OCI-LY3 (cell line): ENCODE results near the gene NES.

Experiments used
- H2AFZ ChIP-seq: fragments of 200-600, 300-600 bp; shearing (Covaris generic); 2 replicates; pipeline ENCODE4 v1.6.0; 2014; ENCODE audit warnings: antibody characterized with exemption, low read depth, low read length
- H3K27ac ChIP-seq: fragments of 200-600, 300-600 bp; sonication (generic); 2 replicates; pipeline ENCODE4 v1.5.1; 2014; ENCODE audit warnings: mild to moderate bottlenecking, low read length, moderate library complexity, mixed read lengths
- H3K27me3 ChIP-seq: fragments of 200-600, 300-600 bp; sonication (generic); 2 replicates; pipeline ENCODE4 v1.6.1; 2014; ENCODE audit warnings: low read depth, low read length, mixed read lengths
- H3K36me3 ChIP-seq: fragments of 200-600, 300-600 bp; sonication (generic); replicated peaks from 2 replicates; pipeline ENCODE3; 2014; ENCODE audit warnings: low read depth, low read length, mixed read lengths
- H3K4me1 ChIP-seq: fragments of 300-600, 200-600 bp; sonication (generic); 2 replicates; pipeline ENCODE4 v1.6.1; 2014; ENCODE audit warnings: low read length, mixed read lengths
- H3K4me2 ChIP-seq: fragments of 200-600, 300-600 bp; sonication (generic); 2 replicates; pipeline ENCODE4 v1.6.1; 2014; ENCODE audit warnings: low read length, mixed read lengths
- H3K4me3 ChIP-seq: fragments of 300-600, 200-600 bp; sonication (generic); 2 replicates; pipeline ENCODE4 v1.5.1; 2014; ENCODE audit warnings: antibody characterized with exemption, mild to moderate bottlenecking, low read length, moderate library complexity
- H3K79me2 ChIP-seq: fragments of 300-600, 200-600 bp; shearing (Covaris generic); 2 replicates; pipeline ENCODE4 v1.6.1; 2014; ENCODE audit warnings: mild to moderate bottlenecking, low read length, mixed read lengths
- H3K9ac ChIP-seq: fragments of 300-600, 200-600 bp; shearing (Covaris generic); 2 replicates; pipeline ENCODE4 v1.6.0; 2014; ENCODE audit warnings: mild to moderate bottlenecking, low read length, moderate library complexity
- H3K9me3 ChIP-seq: fragments of 200-600, 300-600 bp; shearing (Covaris generic); 2 replicates; pipeline ENCODE4 v1.6.1; 2014; ENCODE audit warnings: low read length, mixed read lengths; ENCODE audit not compliant: insufficient read depth
- H4K20me1 ChIP-seq: fragments of 200-600, 300-600 bp; sonication (generic); 2 replicates; pipeline ENCODE4 v1.6.1; 2016; ENCODE audit warnings: low read length, mixed read lengths; ENCODE audit not compliant: insufficient read depth
- EZH2phosphoT487 ChIP-seq: fragments of 200-600 bp; shearing (Covaris generic); IDR thresholded peaks from 2 replicates; pipeline ENCODE4 v1.6.1; 2018; ENCODE audit warnings: antibody characterized with exemption, mixed run types, low read depth
- TF ChIP-seq, protein P1 (sequence below): fragments of 200-600, 300-600 bp; sonication (generic); IDR thresholded peaks from 2 replicates; pipeline ENCODE4 v1.5.1; 2014; ENCODE audit warnings: antibody characterized with exemption, low read length, low read depth

NES gene

DNA sequence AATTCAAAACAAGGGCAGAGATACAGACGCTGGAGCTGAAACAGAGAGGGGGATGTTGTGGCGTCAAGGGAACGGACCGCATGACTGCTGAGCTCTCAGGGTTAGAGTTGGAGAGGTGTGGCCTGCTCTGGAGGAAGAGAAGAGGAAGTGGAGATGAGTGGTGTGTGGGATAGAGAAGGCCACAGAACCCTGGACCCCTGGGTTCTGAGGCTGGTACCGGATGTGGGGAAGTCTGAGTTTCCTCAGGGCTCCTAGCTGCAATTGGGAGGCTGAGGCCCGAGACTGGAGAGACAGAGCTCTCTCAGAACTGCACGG is 33.5 kb downstream of the NES start:
- Histone ChIP-seq H3K9me3 (no peaks in the 10 kb centered on the region), H3K36me3 (no peaks in the 10 kb centered on the region), H3K27me3 (peaks cover 51% of the 10 kb centered on the region), H3K4me3 (no peak overlapping the region), H3K27ac (no peak overlapping the region), H2AFZ (no peak overlapping the region), H4K20me1 (no peaks in the 10 kb centered on the region), H3K79me2 (no peaks in the 10 kb centered on the region), H3K4me2 (no peak overlapping the region), H3K9ac (no peak overlapping the region), H3K4me1 (no peaks in the 10 kb centered on the region)
- no peak for TF ChIP-seq EZH2phosphoT487
- TF ChIP-seq, protein P1, sequence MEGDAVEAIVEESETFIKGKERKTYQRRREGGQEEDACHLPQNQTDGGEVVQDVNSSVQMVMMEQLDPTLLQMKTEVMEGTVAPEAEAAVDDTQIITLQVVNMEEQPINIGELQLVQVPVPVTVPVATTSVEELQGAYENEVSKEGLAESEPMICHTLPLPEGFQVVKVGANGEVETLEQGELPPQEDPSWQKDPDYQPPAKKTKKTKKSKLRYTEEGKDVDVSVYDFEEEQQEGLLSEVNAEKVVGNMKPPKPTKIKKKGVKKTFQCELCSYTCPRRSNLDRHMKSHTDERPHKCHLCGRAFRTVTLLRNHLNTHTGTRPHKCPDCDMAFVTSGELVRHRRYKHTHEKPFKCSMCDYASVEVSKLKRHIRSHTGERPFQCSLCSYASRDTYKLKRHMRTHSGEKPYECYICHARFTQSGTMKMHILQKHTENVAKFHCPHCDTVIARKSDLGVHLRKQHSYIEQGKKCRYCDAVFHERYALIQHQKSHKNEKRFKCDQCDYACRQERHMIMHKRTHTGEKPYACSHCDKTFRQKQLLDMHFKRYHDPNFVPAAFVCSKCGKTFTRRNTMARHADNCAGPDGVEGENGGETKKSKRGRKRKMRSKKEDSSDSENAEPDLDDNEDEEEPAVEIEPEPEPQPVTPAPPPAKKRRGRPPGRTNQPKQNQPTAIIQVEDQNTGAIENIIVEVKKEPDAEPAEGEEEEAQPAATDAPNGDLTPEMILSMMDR: no peak

DNA sequence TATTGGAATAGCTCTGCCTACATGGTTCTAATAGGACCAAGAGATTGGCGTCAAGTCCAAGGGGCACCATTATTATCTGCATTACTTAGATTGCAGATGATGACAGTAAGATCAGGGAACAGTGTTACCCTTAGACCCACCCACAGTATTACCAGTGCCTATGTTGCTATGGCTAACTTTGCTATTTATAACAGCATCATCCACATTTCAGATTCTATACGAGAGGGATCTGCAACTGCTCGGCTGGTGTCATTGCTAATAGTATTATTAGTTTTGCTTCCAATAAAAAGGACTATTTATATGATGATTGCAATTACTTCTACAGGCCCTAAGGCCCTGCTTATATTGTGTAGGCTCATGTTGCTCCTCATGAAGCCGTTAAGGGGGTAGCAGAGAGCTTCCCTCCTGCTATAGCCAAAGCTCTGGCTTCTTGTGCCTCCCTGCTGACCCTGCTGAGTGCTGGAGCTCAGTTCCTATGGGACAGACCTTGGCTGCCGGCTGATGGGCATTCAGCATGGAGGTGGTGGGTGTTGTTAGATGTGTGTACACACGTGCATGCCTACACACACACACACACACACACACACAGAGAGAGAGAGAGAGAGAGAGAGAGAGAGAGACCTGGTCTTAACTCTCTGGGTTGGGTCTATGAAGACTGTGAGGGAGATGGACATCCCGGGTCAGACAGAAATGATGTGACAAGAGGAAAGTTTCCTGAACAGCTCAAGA is 34.0 kb downstream of the NES start:
- Histone ChIP-seq H3K4me3 (no peak overlapping the region), H3K4me1 (no peaks in the 10 kb centered on the region), H3K36me3 (no peaks in the 10 kb centered on the region), H3K79me2 (no peaks in the 10 kb centered on the region), H2AFZ (no peak overlapping the region), H3K9ac (no peak overlapping the region), H3K9me3 (no peaks in the 10 kb centered on the region), H4K20me1 (no peaks in the 10 kb centered on the region), H3K4me2 (no peak overlapping the region), H3K27me3 (peaks cover 51% of the 10 kb centered on the region), H3K27ac (no peak overlapping the region)
- TF ChIP-seq, protein P1: no peak
- no peak for TF ChIP-seq EZH2phosphoT487

DNA sequence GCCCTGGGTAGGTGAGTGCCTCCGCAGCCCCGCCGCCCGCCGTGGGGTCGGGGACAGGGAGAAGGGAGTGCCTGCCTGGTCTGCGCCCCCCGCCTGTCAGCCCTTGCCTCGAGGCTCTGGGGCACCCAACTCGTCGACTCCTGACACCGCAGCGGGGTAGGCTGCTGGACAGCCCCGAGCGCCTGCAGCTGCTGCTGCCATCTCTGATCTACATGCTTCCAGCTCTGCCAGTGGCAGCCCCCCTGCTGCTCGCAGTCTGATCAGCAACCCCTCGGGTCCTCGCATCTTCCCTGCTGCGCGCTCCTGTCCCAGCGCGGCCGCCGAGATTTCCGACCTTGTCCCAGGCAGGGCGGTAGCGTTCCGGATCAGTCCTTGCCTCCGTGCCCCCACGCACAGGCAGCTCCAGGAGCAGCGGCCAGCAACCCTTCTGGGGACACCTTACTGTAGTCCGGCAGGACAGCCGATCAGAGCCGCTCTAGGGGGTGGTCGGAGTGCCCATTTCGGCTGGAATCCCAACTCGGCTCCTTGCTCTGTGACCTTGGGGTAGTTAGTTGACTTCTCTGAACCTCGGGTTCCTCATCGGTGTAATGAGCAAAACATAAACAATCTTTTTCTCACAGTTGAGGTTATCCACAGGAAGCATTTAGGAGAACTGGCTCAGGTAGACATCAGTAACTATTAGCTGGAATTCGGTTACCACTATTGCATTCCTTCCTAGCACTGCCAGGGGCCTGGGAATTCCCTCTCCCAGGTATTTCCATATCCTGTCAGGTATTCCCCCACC is 34.8 kb downstream of the NES start:
- Histone ChIP-seq H4K20me1 (no peaks in the 10 kb centered on the region), H3K4me2 (no peak overlapping the region), H2AFZ (no peak overlapping the region), H3K9ac (no peak overlapping the region), H3K9me3 (no peaks in the 10 kb centered on the region), H3K79me2 (no peaks in the 10 kb centered on the region), H3K27me3 (peaks cover 49% of the 10 kb centered on the region), H3K4me1 (no peaks in the 10 kb centered on the region), H3K27ac (no peak overlapping the region), H3K36me3 (no peaks in the 10 kb centered on the region), H3K4me3 (no peak overlapping the region)
- TF ChIP-seq, protein P1: no peak
- no peak for TF ChIP-seq EZH2phosphoT487

DNA sequence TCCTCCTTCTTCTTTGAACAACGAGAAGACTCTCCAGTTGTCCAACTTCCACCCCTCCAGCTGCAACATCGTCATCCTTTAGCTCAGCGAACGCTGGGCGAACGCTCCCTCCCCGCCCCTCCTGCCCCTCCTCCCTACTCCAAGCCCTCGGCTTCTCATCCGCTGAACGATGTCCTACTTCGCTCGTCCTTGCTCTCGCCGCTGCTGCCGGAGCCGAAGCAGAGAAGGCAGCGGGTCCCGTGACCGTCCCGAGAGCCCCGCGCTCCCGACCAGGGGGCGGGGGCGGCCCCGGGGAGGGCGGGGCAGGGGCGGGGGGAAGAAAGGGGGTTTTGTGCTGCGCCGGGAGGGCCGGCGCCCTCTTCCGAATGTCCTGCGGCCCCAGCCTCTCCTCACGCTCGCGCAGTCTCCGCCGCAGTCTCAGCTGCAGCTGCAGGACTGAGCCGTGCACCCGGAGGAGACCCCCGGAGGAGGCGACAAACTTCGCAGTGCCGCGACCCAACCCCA is 35.4 kb downstream of the NES start, which contains the start of gene BCAN:
Gene BCAN, plus strand, starts transcription at position 357 of the 504 bp plus-strand sequence. CDS start 3,938 bp downstream, outside the sequence.
- no peaks in the 10 kb centered on the region for H3K4me1 ChIP-seq
- H3K9ac ChIP-seq: no peak within 1 kb of the TSS
- H2AFZ ChIP-seq: no peak within 1 kb of the TSS
- no peak within 1 kb of the TSS for H3K4me3 ChIP-seq
- no peaks in the 10 kb centered on the region for H4K20me1 ChIP-seq
- H3K27ac ChIP-seq: no peak within 1 kb of the TSS
- no peaks in the 10 kb centered on the region for H3K9me3 ChIP-seq
- no peaks in the 10 kb centered on the region for H3K36me3 ChIP-seq
- peaks cover 49% of the 10 kb centered on the region for H3K27me3 ChIP-seq
- no peak for TF ChIP-seq EZH2phosphoT487
- TF ChIP-seq, protein P1: no peak
- no peak within 1 kb of the TSS for H3K4me2 ChIP-seq
- H3K79me2 ChIP-seq: no peaks in the 10 kb centered on the region
